Stimulated activated CD4-positive, alpha-beta T cell treated with anti-CD3 and anti-CD28 coated beads, Interleukin-4, amount 100 ng/mL, for 48 hours (primary cell): Measurements from ENCODE around the gene CD207.
"Not testable (repeated sequence)": the region's sequence is repeated elsewhere in the genome, so short reads cannot be mapped to it uniquely, and the experiment has no call there.

Source experiments
- DNase-seq, 2 donors: peaks; one replicate each; pipeline ENCODE4 v3.0.0-alpha.2; 2020; ENCODE audit warnings: low read depth in 2 of 2

Gene CD207

DNA sequence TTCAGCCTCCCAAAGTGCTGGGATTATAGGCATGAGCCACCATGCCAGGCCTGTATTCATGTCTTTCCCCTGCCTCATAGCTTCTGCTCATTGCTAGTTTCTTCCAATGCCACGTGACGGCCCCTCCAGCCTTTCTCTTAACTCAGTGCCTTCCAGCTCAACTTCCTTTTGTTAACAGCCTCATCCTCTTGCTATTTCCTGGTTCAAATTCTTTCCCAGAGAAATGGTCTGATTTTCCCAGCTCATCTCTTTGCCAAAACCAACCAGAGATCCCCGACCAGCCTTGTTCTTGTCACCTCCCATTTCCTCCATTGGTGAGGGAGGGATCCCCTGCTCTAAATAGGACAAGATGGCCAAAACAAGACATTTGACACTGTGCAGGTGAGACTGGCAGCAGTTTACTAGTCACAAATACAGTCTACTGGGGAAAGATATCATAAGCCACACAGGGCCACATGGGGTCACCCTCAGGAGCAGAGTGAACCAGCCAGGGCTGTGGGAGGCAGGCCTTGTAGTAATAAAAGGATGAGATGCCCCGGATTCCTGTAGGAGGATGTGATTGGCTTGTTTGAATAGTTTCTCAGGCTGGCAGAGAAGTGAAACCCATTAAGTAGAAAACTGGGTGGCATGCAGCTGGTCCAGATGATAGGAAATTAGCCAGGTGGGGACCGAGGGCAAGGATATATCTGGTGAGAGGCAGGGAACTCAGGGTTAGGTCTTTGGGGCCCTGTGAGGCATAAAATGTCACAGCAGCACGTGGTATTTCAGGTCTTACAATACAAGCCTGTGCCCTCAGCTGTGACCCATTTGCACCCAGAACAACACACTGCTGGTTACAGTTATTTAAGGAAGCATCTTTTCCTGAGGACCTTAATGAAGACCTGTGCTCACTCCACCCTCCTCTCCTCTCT lies 6.4 kb downstream of the CD207 start:
- DNase-seq, result no peak

DNA sequence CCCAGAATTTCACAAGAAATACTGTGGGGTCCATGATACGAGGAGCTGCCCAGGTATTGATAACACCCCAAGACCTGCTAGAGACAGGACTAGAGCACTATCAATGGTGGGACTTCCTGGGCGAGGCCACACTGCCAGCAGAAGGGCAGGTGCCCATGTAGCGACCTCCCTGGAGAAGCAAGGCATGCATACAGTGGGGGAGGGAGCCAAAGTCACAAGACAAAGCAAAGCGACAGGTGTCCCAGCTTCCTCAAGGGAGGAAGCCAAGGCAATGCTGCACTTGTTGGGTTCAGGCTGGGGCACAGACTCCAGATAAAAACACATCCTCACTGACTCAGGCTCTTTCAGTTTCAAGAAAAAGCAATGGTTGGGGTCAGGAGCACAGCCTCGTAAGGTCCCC lies 7.5 kb downstream of the CD207 start:
- DNase-seq, result no peak

DNA sequence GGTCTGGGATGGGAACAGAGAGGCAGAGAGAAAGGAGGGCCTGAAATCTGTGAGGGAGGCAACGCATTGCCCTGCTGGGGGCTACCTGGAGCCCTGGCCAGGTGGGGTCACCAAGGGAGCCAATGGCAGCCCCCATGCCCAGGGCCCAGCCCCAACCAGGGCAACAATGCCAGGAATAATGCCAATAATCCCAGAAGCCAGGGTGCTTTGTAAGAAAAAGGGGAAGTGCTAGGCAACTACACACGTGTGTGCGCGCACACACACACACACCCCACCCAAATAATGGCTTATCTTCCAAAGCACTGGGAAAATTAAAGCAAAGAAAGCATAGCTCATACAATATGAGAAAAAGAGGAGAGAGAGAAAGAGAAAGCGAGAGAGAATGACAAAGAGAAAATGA lies 8.2 kb downstream of the CD207 start:
- DNase-seq, result no peak

DNA sequence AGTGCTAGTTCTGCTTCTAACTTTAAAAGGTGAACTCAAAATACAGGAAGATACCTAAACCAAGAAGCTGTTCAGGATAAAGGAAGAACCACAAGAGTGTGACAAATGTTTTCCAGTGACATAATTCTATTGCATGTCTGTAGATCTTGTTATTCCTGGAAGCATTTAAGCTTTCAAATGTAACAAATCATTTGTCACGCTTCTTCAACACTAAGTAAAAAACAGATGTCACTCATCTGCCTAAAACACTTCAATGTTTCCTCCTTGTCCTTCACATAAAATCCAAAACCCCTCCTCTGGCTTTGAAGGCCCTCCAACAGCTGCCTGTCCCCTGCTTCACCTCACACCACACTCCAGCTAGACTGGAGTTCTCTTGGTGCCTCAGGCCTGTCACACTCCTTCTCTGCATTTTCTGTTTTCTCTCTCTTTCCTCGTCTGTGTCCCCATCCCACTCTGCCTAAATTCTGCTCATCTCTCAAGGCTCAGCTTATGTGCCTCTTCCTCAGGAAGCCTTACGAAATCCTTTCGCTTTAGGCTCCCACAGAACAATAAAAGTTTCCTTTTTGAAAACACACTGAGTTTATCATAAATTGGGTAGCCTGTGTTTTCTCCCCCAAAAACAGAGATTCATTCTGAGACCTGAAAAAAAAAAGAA lies 8.8 kb downstream of the CD207 start:
- no peak for DNase-seq

DNA sequence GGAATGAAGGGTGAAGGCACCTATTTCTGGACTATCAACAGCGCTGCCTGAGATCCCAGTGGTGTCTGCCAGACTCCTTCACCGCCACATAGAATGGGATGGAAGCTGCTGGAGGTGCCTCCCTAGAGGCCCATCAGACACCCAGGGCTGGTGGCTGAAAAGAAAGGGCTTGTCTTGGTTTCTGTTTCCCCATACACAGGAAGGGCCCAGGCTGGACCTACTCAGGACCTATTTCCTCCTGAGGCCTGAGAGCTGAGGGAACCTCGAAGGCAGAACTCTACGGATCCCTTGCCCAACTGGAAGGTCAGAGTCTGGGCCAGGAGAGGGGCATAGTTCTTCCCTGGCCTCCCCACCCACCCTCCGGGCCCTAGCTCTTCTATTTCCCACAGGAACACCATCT lies 12.4 kb downstream of the CD207 start:
- no peak for DNase-seq

DNA sequence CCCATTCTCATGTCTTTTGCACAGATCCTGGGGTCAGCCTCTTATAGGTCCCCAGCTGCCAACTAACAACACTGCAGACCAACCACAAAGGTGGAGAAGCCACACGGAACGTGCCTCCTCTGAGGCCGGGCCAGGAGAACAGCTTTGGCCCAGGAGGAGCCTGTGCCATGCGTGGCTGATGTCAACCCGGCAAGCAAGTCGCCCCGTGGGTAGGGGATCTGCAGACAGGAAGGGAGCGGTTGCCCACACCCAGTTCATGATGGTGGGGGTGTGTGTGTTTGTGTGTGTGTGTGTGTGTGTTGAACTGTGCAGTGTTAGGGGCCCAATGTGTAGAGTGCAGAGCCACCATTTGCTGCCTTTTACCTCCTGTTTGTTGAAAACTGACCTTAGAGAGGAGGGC lies 12.8 kb downstream of the CD207 start:
- no peak for DNase-seq

DNA sequence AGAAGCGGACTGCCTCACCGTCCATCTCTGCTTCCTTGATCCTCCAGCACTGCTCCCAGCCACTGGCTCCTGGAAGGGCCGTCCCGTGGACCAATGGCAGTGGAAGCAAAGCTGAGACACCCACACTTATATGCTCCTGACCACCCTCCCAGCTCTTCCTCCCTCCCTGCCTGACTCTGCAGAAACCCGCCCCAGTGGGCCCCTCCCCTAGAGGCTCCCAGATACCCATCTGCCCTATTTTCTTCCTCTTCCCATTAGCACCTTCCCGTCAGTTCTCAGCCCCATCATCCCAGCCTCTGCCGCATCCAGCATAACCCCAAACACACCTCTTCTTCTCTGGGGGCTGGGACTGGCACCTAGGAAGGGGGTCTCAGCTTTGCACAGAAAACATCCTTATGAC lies 15.1 kb downstream of the CD207 start, which contains the start of gene CLEC4F:
TSS of gene CLEC4F (minus strand) at position 101 of the 400 bp plus-strand sequence. CDS start at position 25, 76 bp downstream.
- no peak for DNase-seq

DNA sequence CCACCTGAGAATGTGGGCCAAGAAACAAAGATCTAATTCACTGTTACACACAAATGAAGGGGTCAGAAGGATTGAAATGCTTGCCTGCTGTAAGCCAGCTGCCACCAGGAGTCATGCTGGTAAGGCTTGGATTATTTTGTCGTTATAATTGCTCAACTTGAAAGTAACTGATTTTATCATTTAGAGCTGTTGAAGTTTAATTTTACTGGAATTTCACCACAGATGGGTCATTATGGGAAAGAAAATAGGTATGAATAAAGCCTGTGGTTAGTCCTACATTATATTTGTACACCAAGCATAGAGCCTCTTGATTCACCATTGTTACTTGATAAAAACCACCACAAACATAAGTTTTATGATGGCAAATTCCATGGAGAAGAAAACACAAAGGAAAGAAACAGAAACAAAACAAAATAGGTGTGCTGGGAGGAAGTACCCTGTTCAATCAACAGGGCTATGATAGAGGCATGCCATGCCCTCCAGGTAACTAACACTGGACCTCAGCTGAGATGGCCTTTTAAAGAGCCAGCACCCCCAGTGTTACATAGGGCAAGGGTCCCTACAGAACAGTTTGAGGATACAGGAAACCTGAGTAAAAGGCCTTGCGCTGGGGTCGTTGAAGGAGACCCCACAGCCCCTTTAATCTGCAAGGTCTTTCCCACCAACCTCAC lies 18.2 kb downstream of the CD207 start:
- DNase-seq, result no peak

DNA sequence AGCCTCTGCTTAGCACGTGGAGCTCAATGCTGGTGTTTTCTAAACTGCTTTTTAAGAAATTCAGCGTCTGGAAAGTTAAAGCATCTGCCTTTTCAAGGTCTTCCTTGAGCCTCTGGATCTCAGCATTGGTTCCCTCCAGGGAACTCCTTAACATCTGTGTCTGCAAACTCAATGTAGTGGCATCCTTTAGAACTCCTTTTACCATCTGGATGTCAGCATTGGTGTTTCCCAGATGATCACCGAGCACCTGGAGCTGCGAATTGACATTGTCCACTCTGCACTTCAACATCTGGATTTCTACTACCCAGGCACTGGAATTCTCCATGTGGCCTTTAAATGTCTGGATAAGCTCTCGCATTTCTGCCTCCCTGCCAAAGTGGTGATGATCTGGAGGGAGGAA lies 18.9 kb downstream of the CD207 start:
- no peak for DNase-seq

DNA sequence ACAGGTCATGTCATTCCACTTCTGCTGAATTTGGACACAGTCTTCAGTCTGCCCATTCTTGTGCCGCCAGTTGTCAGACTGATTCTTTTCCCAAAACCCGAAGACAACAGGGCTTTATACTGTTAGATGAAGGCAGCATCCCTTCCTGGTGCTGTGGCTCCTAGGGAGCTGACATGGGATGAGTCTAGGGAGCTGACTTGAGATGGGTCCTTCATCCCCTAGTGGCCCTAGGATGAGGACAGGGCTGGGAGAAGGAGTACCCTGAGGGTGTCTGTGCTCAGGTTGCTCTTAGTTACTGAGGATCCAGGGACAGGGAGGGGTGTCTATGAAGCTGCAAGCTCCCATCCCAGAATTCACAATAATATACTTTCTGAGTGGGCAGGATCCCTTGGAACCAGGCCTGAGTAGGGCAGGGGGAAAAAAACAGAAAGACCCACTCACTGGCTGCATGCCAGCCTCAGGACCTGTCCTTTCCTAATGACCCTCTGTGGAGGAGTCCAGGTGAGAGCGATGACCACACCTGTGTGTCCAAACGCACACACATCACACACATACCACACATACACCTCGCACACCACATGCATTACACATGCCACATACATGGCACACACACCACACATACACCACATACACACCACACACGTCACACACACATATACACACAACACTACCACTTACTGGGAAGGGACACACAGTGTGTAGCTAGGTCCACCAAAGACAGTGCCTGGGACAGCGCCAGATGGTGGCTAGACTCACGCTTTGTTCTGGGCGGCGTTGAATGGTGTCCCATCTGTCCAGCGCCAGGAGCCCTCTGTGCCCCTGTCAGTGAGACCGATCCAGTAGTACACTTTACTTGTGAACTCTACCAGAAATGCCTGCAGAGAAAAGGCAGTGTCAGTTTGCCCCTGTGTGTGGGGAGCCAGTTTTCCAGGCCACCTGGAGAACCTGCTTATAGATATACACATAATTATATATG lies 26.3 kb downstream of the CD207 start:
- no peak for DNase-seq

DNA sequence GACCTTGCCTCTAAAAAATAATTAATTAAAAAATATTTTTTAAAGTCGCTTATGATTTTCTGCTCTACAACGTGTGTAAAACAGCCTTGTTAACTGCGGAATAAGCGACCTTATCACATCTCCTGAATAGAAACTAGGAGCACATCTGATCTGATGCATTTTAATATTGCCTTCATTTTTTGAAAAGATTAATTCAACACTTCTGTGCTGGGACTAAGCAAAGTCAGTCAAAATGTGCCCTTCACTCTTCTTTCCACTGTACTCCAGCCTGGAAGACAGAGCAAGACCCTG lies 27.8 kb downstream of the CD207 start:
- no peak for DNase-seq

DNA sequence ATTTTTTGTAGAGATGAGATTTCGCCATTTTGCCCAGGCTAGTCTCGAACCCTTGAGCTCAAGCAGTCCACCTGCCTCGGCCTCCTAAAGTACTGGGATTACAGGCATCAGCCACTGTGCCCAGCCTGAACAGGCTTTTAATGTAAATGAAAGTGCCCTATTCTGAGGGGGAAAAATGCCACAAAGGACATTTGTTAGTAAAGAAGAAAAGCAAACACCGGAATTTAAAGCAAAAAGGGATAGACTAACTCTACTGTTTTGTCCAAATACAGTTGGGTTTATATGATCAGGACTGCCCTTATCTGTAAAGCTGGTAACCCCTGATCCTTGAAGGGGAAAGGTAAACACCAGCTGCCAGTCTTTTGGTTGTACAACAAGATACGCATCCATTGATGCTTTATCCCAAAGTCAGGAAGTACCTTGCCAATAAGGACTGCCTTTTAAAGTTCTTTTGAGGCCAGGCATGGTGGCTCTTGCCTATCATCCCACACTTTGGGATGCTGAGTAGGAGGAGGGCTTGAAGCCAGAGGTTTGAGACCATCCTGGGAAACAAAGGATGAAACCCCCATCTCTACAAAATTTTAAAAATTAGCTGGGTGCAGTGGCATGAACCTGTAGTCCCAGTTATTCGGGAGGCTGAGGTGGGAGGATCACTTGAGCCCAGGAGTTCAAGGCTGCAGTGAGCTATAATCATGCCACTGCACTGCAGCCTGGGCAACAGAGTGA lies 28.4 kb downstream of the CD207 start:
- DNase-seq, result no peak

DNA sequence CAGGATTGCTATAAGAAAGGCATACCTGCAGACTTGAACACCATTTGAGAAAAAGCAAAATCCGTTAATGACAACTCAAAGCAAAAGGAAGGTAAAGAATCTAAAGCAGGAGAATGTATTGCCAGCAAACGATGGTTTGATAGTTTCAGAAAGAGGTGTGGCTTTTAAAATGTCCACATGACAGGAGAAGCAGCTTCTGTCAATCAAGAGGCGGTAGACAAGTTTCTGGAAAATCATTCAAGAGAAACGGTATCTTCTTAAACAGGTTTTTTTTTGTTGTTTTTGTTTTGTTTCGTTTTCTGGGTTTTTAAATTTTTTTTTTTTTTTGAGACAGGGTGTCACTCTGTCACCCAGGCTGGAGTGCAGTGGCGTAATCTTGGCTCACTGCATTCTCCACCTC lies 29.0 kb downstream of the CD207 start:
- DNase-seq, result no peak

DNA sequence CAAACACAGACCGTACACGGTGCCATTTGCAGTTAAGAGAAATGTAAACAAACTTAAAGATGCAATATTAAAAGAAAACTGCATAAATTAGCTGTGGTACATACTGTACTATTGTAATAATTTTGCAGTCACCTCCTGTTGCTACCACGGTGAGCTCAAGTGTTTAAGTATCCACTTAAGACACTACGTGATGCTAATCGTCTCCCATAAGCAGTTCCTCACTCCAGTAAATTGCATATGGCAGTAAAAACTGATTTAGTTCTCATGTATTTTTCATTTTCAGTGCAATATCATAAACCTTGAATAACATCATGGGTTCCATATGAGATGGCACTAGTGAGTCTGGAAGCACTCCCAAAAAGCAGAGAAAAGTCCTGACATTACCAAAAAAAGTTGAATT lies 29.6 kb downstream of the CD207 start:
- DNase-seq, result no peak

DNA sequence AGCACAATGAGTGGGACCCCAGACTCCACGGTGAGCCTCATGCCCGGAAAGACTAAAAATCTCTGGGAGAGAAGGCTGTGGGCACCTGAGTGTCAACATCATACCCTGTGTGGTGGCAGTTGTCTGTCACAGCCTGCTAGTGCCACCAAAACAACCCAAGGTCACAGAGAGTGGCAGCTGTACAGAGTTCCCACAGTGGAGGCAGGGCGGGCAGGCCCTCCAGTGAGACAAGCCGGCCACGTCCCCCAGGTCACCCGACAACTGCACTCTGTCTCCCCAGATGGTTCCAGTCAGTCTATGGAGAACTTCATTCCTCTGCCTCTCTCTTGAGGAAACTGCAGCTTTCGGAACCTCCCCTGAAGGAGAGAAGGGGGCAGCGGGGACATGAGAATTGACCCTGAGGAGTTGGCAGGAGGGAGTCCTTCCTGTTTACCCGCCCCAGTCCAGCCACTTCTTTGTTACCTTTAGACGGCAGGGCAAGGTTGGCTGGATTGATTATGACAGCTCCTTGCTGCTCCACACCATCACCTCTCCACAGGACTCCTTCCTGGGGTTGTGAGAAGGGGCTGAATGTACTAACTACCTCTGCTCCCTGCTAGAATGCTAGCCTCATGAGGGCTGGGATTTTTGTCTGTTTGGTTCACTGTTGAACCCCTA lies 33.9 kb downstream of the CD207 start:
- DNase-seq, result no peak

DNA sequence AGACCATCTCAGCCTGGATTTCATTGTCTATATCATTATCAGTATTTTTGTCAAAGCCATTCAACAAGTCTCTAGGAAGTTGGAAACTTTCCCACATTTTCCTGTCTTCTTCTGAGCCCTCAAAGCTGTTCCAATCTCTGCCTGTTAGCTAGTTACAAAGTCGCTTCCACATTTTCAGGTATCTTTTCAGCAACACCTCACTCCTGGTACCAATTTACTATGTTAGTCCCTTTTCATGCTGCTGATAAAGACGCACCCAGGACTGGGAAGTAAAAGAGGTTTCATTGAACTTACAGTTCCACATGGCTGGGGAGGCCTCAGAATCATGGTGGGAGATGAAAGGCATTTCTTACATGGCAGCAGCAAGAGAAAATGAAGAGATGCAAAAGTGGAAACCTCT lies 35.9 kb downstream of the CD207 start:
- no peak for DNase-seq

DNA sequence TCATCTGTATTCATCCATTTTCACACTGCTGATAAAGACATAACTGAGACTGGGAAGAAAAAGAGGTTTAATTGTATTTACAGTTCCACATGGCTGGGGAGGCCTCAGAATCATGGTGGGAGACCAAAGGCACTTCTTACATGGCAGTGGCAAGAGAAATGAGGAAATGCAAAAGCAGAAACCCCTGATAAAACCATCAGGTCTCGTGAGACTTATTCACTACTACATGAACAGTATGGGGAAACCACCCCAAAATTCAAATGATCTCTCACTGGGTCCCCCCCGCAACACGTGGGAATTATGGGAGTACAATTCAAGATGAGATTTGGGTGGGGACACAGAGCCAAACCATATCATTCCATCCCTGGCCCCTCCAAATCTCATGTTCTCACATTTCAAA lies 37.6 kb downstream of the CD207 start:
- DNase-seq, result not testable (repeated sequence)

DNA sequence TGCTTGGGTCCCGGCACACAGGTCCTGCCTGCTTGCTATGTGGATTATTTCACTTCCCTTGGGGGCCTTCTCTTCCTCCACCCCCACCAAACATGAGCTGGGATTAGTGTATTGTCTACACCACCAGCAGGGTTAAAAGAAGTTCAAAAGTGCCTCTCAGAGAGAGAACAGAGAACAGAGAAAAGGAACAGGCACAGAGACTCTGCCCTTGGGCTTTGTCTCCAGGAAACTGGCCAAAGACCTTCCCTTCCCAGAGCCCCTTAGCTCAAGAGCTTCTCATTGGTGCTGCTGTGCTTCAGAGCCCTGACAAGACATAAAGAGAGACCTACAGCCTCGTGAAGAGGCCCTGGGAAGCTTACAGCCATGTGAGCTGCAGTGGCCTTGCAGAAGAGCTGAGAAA lies 38.1 kb downstream of the CD207 start:
- no peak for DNase-seq

DNA sequence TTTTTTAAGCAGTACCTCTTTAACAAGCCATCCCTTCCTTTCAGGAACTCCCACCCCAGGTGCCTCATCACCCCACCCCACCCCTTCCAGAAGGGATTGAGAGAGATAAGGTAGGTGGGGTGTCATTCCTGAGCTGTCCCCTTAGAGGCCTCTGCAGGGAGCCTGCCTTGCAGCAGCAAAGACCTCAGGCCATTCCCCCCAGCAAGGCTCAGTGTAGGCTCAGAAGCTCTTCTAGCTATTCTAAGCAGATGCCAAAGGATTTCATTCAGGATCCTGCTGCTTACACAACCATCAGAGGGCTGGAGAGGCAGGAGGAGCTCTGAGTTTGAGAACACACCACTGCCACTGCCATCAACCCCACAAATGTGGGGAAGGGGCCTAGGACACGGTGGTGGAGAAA lies 39.4 kb downstream of the CD207 start:
- no peak for DNase-seq

DNA sequence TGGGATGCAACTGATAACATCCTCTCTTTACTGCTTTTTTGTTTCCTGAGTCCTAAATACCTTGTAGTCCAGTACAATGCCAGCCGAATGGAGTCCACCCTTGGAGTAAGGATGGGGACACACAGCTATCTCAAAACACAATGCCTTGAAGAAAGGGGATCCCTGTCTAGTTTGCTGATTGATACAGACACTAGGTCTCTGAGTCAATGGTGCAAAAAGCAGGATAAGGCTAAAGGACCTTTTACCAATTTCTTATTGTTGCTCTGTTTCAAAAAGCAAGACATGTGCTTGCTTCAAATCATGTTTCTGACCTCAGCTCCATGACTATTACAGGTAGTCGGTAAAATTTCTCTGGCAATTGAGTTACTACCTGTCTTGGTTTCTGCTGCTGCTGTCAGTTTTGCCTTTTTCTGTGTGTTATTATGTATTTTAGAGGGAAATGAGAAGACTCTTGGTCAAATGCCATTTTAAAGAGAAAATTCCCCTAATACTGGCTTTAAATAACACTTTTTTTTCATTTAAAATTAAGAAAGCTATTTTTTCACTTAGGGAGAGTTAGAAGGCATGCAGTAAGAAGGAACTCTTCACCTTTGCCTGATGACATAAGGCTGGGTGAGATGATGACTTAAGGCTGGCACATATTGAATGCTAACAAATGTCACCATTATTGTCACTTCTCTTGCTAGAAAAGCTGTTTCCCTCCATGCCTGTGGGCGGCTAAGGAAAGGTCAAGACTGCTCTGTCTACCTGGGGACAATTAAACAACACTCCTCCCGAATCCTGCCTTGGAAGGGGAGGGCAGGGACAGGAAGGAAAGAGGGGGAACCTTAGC lies 40.2 kb downstream of the CD207 start:
- no peak for DNase-seq
